Inflammatory macrophage treated with lipopolysaccharide for 1 hour (primary cell): ENCODE results near the gene SIRT5.
A peak's percentile ranks its signal among the peaks of the same experiment; 100 is the strongest.

ENCODE experiments used
- DNase-seq, 2 donors: peaks; one replicate each; pipeline ENCODE4 v3.0.0-alpha.2; 2020 to 2022

Gene SIRT5

GRCh38 chr6:13590574-13591153 is 16.3 kb downstream of the SIRT5 start:
- no peak for DNase-seq

DNA sequence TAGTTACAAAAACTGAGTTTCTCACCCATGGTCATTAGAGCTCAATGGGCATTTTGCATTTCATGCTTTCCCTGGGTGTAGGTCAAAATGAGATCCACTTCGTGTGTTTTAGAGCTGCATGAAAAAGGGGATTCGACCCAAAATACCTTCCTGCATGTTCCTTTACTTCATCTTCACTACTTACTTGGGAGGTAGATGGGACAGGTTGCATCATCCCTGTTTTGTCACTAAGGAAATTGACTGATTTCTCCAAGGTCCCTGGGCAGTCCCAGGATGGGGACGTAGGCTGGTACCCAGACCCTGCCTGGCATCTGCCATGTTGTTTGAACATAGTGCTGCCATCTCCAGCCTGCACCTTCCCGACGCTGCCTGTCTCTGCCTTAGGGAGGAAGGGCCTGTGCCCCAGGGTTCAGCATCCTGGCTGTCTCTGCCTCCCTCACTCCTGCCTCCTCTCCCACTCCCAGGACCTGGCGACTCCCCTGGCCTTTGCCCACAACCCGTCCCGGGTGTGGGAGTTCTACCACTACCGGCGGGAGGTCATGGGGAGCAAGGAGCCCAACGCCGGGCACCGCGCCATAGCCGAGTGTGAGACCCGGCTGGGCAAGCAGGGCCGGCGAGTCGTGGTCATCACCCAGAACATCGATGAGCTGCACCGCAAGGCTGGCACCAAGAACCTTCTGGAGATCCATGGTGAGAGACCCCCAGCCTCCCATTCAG is 17.0 kb downstream of the SIRT5 start:
- no peak for DNase-seq

DNA sequence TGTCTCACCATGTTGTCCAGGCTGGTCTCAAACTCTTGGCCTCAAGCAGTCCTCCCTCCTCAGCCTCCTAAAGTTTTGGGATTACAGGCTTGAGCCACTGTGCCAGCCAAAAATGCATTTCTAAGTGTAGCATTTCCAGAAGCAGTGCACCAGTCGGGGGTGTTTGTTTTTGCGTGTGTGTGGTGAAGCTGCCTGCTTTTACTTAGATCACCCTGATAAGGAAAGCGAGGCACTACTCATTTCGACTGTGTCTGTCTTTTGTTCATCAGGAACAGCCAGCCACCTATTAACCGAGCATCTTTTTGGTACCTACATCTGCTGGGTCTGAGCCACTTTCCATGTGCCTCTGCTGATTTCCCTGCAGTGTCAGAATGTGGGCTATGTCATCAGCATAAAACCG is 18.7 kb downstream of the SIRT5 start:
- no peak for DNase-seq

GRCh38 chr6:13593720-13594119 is 19.3 kb downstream of the SIRT5 start:
- DNase-seq, result no peak

- DNase-seq, result no peak
Observed at GRCh38 chr6:13597073-13597472, 22.7 kb downstream of the SIRT5 start.

- no peak for DNase-seq
Observed at GRCh38 chr6:13600036-13600435, 25.6 kb downstream of the SIRT5 start.

GRCh38 chr6:13604135-13604534 is 29.7 kb downstream of the SIRT5 start:
- DNase-seq, result no peak

DNA sequence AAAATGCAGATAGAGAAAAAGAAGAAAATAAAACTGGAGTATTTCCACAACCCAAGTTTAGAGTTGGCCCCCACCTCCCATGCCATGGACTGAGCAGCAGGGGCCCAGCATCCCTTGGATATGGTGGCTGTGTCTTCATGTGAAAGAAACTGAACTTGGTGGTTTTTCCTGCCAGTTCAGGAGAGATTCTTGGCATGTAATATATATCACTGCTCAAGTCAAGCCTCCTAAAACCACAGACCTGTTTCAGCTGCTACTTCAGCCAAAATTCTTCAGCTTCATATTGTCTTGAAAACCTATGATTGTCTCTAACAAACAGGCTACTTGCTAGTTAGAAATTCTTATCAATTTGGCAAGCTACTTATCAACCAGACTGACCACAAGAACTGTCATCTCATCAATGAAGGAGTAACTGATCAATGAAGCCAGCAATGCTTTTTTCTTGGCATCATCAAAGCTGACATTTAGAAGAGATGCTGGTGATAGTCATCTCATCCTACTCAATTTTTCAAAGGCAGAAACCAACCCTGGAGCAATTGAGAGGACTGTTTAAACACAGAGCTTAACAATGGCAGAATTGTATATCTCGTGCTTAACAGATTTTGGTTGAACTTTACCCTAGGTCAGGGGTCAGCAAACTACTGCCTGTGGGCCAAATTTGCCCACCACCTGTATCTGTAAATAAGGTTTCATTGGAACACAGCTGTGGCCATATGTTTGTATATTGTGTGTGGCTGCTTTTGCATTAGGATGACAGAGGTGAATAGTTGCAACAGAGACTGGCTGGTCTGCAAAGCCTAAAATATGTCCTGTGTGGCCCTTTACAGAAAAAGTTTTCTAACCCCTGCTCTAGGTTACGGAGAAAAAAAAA is 30.4 kb downstream of the SIRT5 start:
- no peak for DNase-seq

DNA sequence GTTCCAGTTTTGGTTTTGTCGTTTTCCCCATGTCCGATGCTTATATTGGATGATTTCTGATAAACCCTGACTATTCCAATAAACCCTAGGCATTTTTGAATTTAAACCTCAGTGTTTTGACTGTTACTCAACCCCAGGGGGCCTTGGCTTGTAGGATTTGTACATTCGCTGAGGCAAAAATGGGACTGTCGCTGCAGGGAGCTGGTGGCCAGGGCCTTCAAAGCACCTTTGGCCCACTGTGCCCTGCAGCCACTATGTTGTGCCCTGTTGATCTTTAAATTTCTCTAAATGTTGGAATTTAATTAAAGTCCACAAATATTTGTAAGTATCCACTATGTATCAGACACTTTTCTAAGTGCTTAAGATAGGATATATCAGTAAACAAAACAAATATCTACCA is 31.2 kb downstream of the SIRT5 start:
- no peak for DNase-seq

GRCh38 chr6:13611715-13612114 is 37.3 kb downstream of the SIRT5 start:
- no peak for DNase-seq

DNA sequence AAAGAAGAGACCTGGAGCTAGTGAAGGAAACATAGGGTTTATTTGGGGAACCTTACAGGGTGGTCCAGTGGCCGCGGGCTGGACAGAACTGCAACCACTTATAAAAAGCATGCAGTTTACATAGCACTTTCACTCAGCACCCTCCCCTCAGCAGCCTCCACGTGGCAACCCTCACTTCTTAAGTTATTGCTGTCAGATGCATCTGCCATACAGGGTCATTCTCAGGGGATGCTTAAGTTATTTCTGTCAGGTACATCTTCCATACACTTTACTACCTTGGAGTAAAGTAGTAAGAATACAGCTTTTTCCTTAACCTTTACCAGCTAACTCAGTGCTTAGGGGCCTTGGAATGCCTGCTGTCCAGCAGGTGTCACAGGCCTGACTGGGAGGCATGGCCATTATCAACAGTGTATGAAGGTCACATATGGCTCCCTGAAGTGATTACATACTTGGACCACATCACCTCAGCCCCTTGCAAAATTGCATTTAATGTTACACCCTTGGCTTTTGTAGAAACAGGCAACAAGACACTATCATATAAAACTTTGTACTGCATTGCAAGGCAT is 38.7 kb downstream of the SIRT5 start:
- no peak for DNase-seq

- peak; percentile 16 to 20 for DNase-seq
Observed at GRCh38 chr6:13614126-13614925, 39.9 kb downstream of the SIRT5 start.

DNA sequence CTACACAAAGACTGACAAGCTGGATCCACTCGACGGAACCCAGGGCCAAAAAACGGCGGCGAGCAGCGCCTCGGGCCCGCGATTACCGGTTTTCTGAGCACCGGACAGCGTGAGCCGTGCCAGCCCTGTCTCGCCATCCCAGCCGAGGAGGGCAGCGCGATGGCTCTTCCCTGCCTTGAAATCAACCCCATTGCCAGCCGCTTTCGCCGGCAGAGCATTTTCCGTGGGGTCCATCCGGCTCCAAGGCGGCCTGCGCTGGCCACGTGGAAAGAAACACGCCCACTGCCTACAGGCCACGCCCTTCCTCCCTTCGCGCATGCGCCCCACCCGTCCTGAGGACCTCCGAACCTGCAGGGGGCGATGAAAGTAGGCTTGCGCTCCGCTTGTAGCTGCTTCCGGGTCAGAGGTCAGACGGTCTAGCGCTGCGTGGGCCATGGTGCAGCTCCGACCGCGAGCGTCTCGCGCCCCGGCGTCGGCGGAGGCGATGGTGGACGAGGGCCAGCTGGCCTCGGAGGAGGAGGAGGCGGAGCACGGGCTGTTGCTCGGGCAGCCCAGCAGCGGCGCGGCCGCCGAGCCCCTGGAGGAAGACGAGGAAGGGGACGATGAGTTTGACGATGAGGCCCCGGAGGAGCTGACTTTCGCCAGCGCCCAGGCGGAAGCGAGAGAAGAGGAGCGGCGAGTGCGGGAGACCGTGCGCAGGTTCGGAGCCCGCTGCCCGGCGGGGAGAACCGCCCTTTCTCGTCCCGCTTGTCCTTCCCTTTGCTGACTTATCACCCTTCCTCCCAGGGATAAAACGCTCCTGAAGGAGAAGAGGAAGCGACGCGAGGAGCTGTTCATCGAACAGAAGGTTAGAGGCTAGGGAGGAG is 40.8 kb downstream of the SIRT5 start, which contains the start of gene NOL7:
NOL7 (plus strand) TSS at position 410 of the 866 bp plus-strand sequence; CDS start at position 434, 24 bp downstream.
- DNase-seq, result peak; percentile 96 to 99

DNA sequence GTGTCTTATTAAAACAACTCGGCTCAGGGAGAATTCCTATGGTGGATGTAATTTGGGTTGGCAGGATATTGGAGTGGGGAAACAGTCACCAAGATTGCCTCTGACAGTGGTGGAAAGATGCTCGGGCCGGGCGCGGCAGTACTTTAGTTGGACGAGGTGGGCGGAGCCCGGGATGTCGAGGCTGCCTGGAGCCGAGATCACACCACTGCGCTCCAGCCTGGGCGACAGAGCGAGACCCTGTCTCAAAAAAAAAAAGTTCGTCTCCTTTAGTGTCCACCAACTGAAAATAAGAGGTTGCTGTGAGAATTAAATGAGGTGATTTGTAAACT is 41.4 kb downstream of the SIRT5 start:
- DNase-seq, result peak; percentile 27

DNA sequence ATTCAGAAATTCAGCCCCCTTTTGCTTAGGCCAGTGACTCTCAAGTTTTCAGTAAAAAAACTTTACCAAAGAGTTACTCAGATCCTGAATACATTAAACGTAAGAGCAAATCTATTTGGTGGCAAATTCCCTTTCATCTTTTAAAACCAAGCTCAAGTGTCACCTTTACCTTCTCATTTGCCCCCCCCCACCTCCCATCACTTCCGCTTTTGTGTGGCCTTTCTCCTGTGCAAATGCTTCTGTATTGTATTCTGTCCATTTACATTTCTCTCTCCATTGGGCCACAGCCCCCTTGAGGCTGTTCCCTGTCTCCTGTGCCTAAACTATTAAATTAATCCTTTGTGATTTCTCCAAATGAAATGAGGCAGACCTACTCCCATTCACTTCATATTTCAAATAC is 42.7 kb downstream of the SIRT5 start:
- DNase-seq, result no peak

DNA sequence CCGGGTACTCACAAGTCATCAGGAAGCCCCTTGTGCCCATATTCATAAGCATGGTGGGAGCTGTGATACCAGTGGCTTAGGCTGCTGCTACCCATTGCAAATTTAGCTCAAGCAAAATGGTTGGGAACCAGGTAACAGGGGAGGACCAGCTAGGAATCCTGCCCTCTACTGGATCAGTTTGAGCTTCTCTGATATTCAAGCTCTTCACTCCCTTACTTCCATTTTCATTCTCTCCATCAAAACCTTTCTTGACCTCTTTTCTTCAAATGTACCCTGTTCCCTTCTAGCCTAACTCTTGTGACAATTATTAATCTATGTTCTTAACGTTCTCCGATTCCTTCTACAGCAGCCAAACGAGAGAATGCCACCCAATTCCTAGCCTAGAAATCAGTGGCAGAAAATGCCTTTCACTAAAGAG is 50.5 kb downstream of the SIRT5 start:
- peak; percentile 7 to 23 for DNase-seq

GRCh38 chr6:13629459-13630116 is 55.2 kb downstream of the SIRT5 start:
- DNase-seq, result no peak

GRCh38 chr6:13630499-13630898 is 56.1 kb downstream of the SIRT5 start:
- DNase-seq, result no peak

- DNase-seq, result no peak
Observed at GRCh38 chr6:13633343-13633742, 58.9 kb downstream of the SIRT5 start.

GRCh38 chr6:13635948-13636658 is 61.7 kb downstream of the SIRT5 start:
- no peak for DNase-seq
